Measurements from ENCODE around the gene GOLGA6A. TPM values are rescaled to one million over a fixed set of nuclear protein-coding genes. Genes with fewer than 3 reads are reported as not detected.

Gene GOLGA6A
- total and polyA plus RNA-seq, 7 donors = 0.08 to 1.1 (median 0.16) TPM; not detected in 4

DNA sequence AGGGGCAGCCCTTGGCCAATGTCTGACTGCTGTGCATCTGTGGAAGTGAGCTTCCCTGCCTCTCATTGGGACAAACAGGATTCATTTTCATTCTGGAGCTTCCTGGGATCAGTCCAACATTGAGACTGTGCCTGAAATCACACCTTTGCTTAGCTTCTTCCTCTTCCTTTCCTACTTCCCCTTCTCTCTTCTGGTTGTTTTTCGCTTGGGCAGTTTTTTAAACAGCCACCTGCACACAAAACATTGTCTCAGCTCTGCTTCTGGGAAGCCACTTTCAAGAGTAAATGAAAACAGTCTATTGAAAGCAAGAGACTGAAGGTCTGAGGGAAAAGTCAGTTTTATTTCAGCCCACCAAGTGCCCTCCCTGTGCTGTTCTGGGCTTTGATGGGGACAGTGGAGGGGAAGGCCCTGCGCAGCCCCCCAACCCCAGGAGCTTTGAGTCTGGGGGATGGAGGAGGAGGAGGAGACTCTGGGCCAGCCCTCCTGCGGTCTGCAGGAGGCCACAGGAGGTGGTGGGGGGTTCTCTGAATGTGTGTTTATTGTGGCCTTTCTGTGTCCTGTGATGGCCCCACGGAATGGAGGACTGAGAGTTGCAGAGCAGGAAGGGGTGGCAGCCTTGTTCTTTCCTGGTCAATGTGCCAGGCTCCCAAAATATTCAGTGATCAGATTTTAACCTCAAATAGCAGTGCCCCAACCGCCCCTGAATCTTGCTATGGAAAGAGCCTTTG is 40.2 kb upstream of the GOLGA6A start:
- Histone ChIP-seq H3K4me3 (no peak overlapping the region), H3K27ac (no peak overlapping the region), H3K36me3 (ENCODE audit: insufficient read depth in 1 of 2, low read depth in 1 of 2) (no peaks in the 10 kb centered on the region), H3K27me3 (ENCODE audit: insufficient read depth in 3 of 3, low read length in 2 of 3) (peaks cover 0 to 31% (median 9%) of the 10 kb centered on the region in 3 donors), H3K9me3 (no peaks in the 10 kb centered on the region), H3K4me1 (no peaks in the 10 kb centered on the region)
- ATAC-seq (no peak), DNase-seq (no peak)
- TF ChIP-seq, protein P1, sequence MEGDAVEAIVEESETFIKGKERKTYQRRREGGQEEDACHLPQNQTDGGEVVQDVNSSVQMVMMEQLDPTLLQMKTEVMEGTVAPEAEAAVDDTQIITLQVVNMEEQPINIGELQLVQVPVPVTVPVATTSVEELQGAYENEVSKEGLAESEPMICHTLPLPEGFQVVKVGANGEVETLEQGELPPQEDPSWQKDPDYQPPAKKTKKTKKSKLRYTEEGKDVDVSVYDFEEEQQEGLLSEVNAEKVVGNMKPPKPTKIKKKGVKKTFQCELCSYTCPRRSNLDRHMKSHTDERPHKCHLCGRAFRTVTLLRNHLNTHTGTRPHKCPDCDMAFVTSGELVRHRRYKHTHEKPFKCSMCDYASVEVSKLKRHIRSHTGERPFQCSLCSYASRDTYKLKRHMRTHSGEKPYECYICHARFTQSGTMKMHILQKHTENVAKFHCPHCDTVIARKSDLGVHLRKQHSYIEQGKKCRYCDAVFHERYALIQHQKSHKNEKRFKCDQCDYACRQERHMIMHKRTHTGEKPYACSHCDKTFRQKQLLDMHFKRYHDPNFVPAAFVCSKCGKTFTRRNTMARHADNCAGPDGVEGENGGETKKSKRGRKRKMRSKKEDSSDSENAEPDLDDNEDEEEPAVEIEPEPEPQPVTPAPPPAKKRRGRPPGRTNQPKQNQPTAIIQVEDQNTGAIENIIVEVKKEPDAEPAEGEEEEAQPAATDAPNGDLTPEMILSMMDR (IDR thresholded peaks at IDR 0.05) = no peak
- intact Hi-C loops (cut with DNase I) = no loop called here
- 51 to 58% (median 55%) methylated on average over 5 of the region's 5 CpGs for WGBS, 3 donors

DNA sequence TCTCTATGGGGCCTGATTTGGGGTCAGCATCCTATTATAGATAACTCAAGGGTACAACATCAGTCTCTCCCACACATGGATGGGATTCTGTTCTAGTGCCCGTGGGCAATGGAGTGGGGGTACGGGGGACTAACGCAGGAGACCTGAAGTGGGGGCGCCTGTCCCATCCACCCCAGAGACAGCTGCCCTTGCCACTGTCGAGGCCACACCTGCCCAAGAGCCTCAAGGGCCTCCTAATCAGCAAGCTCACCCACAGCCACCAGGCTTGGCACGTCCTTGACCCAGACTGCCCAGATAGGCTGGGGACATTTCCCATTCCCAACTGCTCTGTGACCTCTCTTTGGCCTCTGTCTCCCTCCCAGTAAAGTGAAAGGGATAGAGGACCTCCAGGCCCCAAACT is 39.5 kb upstream of the GOLGA6A start:
- intact Hi-C loops (cut with DNase I) = no loop called here
- H3K36me3 ChIP-seq (ENCODE audit: insufficient read depth in 1 of 2, low read depth in 1 of 2) = no peaks in the 10 kb centered on the region
- no peaks in the 10 kb centered on the region for H3K4me1 ChIP-seq
- no peaks in the 10 kb centered on the region for H3K9me3 ChIP-seq
- TF ChIP-seq, protein P1 (IDR thresholded peaks at IDR 0.05) = no peak
- ATAC-seq (no peak), DNase-seq (no peak)
- no peak overlapping the region for H3K4me3 ChIP-seq
- H3K27ac ChIP-seq = no peak overlapping the region
- H3K27me3 ChIP-seq (ENCODE audit: insufficient read depth in 3 of 3, low read length in 2 of 3) = peaks cover 0 to 31% (median 9%) of the 10 kb centered on the region in 3 donors
- 79 to 83% (median 80%) methylated on average over 6 of the region's 6 CpGs for WGBS, 3 donors

DNA sequence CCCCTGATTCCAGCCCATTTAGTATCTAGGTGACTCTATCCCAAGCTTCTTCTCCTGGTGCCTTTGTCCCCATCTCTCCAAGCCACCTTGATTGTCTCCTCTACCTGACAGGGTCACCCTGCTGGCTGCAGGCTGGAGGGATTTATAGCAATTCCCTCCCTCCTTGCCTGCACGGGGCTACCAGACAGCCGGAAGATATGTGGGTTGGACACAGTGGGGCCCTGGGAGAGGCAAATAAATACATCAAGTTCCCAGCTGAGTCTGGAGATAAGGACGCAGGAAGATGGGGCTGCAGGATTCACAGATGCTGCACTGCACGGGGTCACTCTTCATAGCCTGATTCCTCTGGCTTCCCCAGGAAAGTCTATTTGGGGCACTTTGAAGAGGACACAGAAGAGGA is 38.7 kb upstream of the GOLGA6A start:
- H3K4me3 ChIP-seq = no peak overlapping the region
- H3K27ac ChIP-seq = no peak overlapping the region
- H3K4me1 ChIP-seq = no peaks in the 10 kb centered on the region
- ATAC-seq (no peak), DNase-seq (peak in 1 of 2 donors; percentile 3)
- H3K27me3 ChIP-seq (ENCODE audit: insufficient read depth in 3 of 3, low read length in 2 of 3) = peaks cover 0 to 30% (median 9%) of the 10 kb centered on the region in 3 donors
- H3K36me3 ChIP-seq (ENCODE audit: insufficient read depth in 1 of 2, low read depth in 1 of 2) = no peaks in the 10 kb centered on the region
- no peaks in the 10 kb centered on the region for H3K9me3 ChIP-seq
- TF ChIP-seq, protein P1 (IDR thresholded peaks at IDR 0.05) = no peak
- intact Hi-C loops (cut with DNase I) = no loop called here
- 25 to 39% (median 29%) methylated on average over 4 of the region's 4 CpGs for WGBS, 3 donors

DNA sequence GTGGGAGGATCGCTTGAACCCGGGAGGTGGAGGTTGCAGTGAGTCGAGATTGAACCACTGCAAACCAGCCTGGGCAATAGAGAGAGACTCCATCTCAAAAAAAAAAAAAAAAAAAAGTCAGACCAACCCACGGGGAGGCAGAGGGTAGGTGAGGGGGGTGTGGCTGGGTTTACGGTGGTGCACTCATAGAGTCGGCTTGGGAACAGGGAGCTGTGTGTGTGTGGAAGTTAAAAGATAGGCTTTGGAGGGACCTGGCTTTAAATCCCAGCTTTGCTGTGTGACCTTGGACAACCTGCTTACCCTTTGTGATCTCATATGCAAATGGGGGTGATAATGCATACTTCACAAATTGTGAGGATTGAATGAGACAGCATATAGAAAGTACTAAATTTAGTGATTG is 38.1 kb upstream of the GOLGA6A start:
- WGBS, 3 donors = 66 to 73% (median 67%) methylated on average over 6 of the region's 6 CpGs

More for the DNA sequence above, 38.1 kb upstream of the GOLGA6A start:
- TF ChIP-seq, protein P1 (IDR thresholded peaks at IDR 0.05) = no peak
- no peaks in the 10 kb centered on the region for H3K36me3 ChIP-seq (ENCODE audit: insufficient read depth in 1 of 2, low read depth in 1 of 2)
- intact Hi-C loops (cut with DNase I) = no loop called here
- no peaks in the 10 kb centered on the region for H3K4me1 ChIP-seq
- H3K27me3 ChIP-seq (ENCODE audit: insufficient read depth in 3 of 3, low read length in 2 of 3) = peaks cover 0 to 24% (median 8%) of the 10 kb centered on the region in 3 donors
- ATAC-seq = no peak
- DNase-seq = peak in 1 of 2 donors; percentile 3
- no peak overlapping the region for H3K4me3 ChIP-seq
- H3K27ac ChIP-seq = no peak overlapping the region
- no peaks in the 10 kb centered on the region for H3K9me3 ChIP-seq

All from psoas muscle (tissue), 8 donors.